Measurements from ENCODE around the gene ATG4D. TPM values are rescaled to one million over a fixed set of nuclear protein-coding genes. Genes with fewer than 3 reads are reported as not detected.
"Not testable (repeated sequence)": the region's sequence is repeated elsewhere in the genome, so short reads cannot be mapped to it uniquely, and the experiment has no call there.

Gene ATG4D
- total RNA-seq, 2 experiments from 2014 or later: 29.6 to 46.8 TPM

GRCh38 chr19:10548746-10549276 is 5.1 kb downstream of the ATG4D start:
- Histone ChIP-seq H2AFZ (ENCODE audit: low read length) (no peak overlapping the region), H3K79me2 (ENCODE audit: insufficient read depth, low read depth, low read length) (peaks cover 12% of the 10 kb centered on the region; the same call in 1 of the 2 replicates), H4K20me1 (ENCODE audit: insufficient read depth, low read length) (no peaks in the 10 kb centered on the region), H3K27ac (ENCODE audit: low read depth, low read length, poor library complexity, severe bottlenecking) (no peak overlapping the region), H3K4me2 (ENCODE audit: low read length) (no peak overlapping the region), H3K4me3 (ENCODE audit: low read depth, low read length, poor library complexity, severe bottlenecking) (no peak overlapping the region), H3K36me3 (ENCODE audit: insufficient read depth, low read length) (peaks cover 63% of the 10 kb centered on the region), H3K9me3 (ENCODE audit: low read length) (no peaks in the 10 kb centered on the region), H3K9me2 (ENCODE audit: insufficient read depth, low read length) (no peaks in the 10 kb centered on the region), H3K4me1 (ENCODE audit: insufficient read depth, low read length, poor library complexity, severe bottlenecking) (peaks cover 29% of the 10 kb centered on the region)
- no peak for DNase-seq (ENCODE audit: low spot score)
- TF ChIP-seq EZH2phosphoT487 (IDR thresholded peaks at IDR 0.05; ENCODE audit: borderline replicate concordance, low read depth, low read length) (no peak), CTCF (conservative IDR thresholded peaks at IDR 0.05; ENCODE audit: low read length) (no peak)
- POLR2A ChIA-PET: no interaction called here
- CTCF ChIA-PET (ENCODE audit: unreplicated experiment): no interaction called here
- no TSS peak for BruUV-seq (replicated peaks)
- intact Hi-C loops (cut with micrococcal nuclease; ENCODE audit: unreplicated experiment): no loop called here

- POLR2A ChIA-PET: no interaction called here
- TF ChIP-seq CTCF (conservative IDR thresholded peaks at IDR 0.05; ENCODE audit: low read length): no peak
- TF ChIP-seq EZH2phosphoT487 (IDR thresholded peaks at IDR 0.05; ENCODE audit: borderline replicate concordance, low read depth, low read length): no peak
- DNase-seq (ENCODE audit: low spot score): no peak
- Histone ChIP-seq H3K27ac (ENCODE audit: low read depth, low read length, poor library complexity, severe bottlenecking) (no peak overlapping the region), H4K20me1 (ENCODE audit: insufficient read depth, low read length) (no peaks in the 10 kb centered on the region), H3K9me2 (ENCODE audit: insufficient read depth, low read length) (no peaks in the 10 kb centered on the region), H3K79me2 (ENCODE audit: insufficient read depth, low read depth, low read length) (peaks cover 5% of the 10 kb centered on the region; the same call in 1 of the 2 replicates), H3K4me2 (ENCODE audit: low read length) (no peak overlapping the region), H3K4me1 (ENCODE audit: insufficient read depth, low read length, poor library complexity, severe bottlenecking) (peaks cover 35% of the 10 kb centered on the region), H3K36me3 (ENCODE audit: insufficient read depth, low read length) (peaks cover 70% of the 10 kb centered on the region), H3K9me3 (ENCODE audit: low read length) (no peaks in the 10 kb centered on the region), H2AFZ (ENCODE audit: low read length) (no peak overlapping the region), H3K4me3 (ENCODE audit: low read depth, low read length, poor library complexity, severe bottlenecking) (no peak overlapping the region)
- CTCF ChIA-PET (ENCODE audit: unreplicated experiment): no interaction called here
- no TSS peak for BruUV-seq (replicated peaks)
- intact Hi-C loops (cut with micrococcal nuclease; ENCODE audit: unreplicated experiment): no loop called here
Measured at GRCh38 chr19:10549733-10550132, 6.0 kb downstream of the ATG4D start.

- H3K79me2 ChIP-seq (ENCODE audit: insufficient read depth, low read depth, low read length): no peaks in the 10 kb centered on the region; the same call in 1 of the 2 replicates
- H3K27ac ChIP-seq (ENCODE audit: low read depth, low read length, poor library complexity, severe bottlenecking): no peak overlapping the region
- ChIA-PET CTCF (ENCODE audit: unreplicated experiment) (no interaction called here), POLR2A (interaction anchor here (0.9 kb wide), 1 partner anchor 14 kb away, joined by 3 read pairs; no protein-coding TSS in a partner anchor)
- peaks cover 35% of the 10 kb centered on the region for H3K4me1 ChIP-seq (ENCODE audit: insufficient read depth, low read length, poor library complexity, severe bottlenecking)
- H3K9me3 ChIP-seq (ENCODE audit: low read length): no peaks in the 10 kb centered on the region
- intact Hi-C loops (cut with micrococcal nuclease; ENCODE audit: unreplicated experiment): no loop called here
- H3K9me2 ChIP-seq (ENCODE audit: insufficient read depth, low read length): no peaks in the 10 kb centered on the region
- no peak overlapping the region for H3K4me2 ChIP-seq (ENCODE audit: low read length)
- H2AFZ ChIP-seq (ENCODE audit: low read length): no peak overlapping the region
- peaks cover 76% of the 10 kb centered on the region for H3K36me3 ChIP-seq (ENCODE audit: insufficient read depth, low read length)
- no TSS peak for BruUV-seq (replicated peaks)
- no peak for DNase-seq (ENCODE audit: low spot score)
- no peak for TF ChIP-seq CTCF (conservative IDR thresholded peaks at IDR 0.05; ENCODE audit: low read length)
- no peaks in the 10 kb centered on the region for H4K20me1 ChIP-seq (ENCODE audit: insufficient read depth, low read length)
- no peak overlapping the region for H3K4me3 ChIP-seq (ENCODE audit: low read depth, low read length, poor library complexity, severe bottlenecking)
Measured at GRCh38 chr19:10550336-10550735, 6.6 kb downstream of the ATG4D start.

- H3K27ac ChIP-seq (ENCODE audit: low read depth, low read length, poor library complexity, severe bottlenecking); H3K9me2 ChIP-seq (ENCODE audit: insufficient read depth, low read length); H3K4me3 ChIP-seq (ENCODE audit: low read depth, low read length, poor library complexity, severe bottlenecking); H3K4me2 ChIP-seq (ENCODE audit: low read length); BruUV-seq (replicated peaks); intact Hi-C loops (cut with micrococcal nuclease; ENCODE audit: unreplicated experiment); H4K20me1 ChIP-seq (ENCODE audit: insufficient read depth, low read length); H3K79me2 ChIP-seq (ENCODE audit: insufficient read depth, low read depth, low read length); H3K9me3 ChIP-seq (ENCODE audit: low read length); CTCF ChIA-PET (ENCODE audit: unreplicated experiment); DNase-seq (ENCODE audit: low spot score); H2AFZ ChIP-seq (ENCODE audit: low read length): not testable (repeated sequence)
- POLR2A ChIA-PET: interaction anchor here (0.9 kb wide), 1 partner anchor 14 kb away, joined by 3 read pairs; no protein-coding TSS in a partner anchor
- Histone ChIP-seq H3K36me3 (ENCODE audit: insufficient read depth, low read length) (peaks cover 83% of the 10 kb centered on the region), H3K4me1 (ENCODE audit: insufficient read depth, low read length, poor library complexity, severe bottlenecking) (peaks cover 38% of the 10 kb centered on the region)
Measured at GRCh38 chr19:10551006-10551405, 7.3 kb downstream of the ATG4D start.

All from OCI-LY7 (cell line).